Naive thymus-derived CD4-positive, alpha-beta T cell (primary cell): ENCODE measurements around the gene NAA20. TPM values are rescaled to one million over a fixed set of nuclear protein-coding genes. Genes with fewer than 3 reads are reported as not detected.

ENCODE experiments used
- ATAC-seq: fragments of 150-1000 bp; cut with Tn5 transposase; 2 replicates; pipeline ENCODE4 v1.10.0; 2021; ENCODE audit warnings: mild to moderate bottlenecking, moderate library complexity
- CTCF ChIA-PET: fragments of 350-600 bp; sonication (Branson Sonifier 250); formaldehyde crosslinking; loops from one replicate; lab custom pipeline; 2021; ENCODE audit warnings: antibody characterized with exemption; lab: Charles Lee
- POLR2A ChIA-PET: fragments of 350-600 bp; sonication (Branson Sonifier 250); formaldehyde crosslinking; loops from one replicate; lab custom pipeline; 2021; ENCODE audit warnings: antibody characterized with exemption, inconsistent platforms; lab: Charles Lee
- DNase-seq, 9 donors: peaks; one replicate each; pipeline versions ENCODE4 v3.0.0 to v3.0.0-alpha.2; 2020 to 2022; ENCODE audit warnings: mixed read lengths in 1 of 9
- H3K27ac ChIP-seq: one replicate; pipeline ENCODE4 v1.7.0; 2013; ENCODE audit warnings: mild to moderate bottlenecking, low read depth, low read length, moderate library complexity
- H3K27me3 ChIP-seq, 2 donors: one replicate each; pipeline ENCODE4 v1.7.0; 2013; ENCODE audit warnings: low read length in 2 of 2, mild to moderate bottlenecking in 2 of 2, moderate library complexity in 2 of 2; ENCODE audit not compliant: control insufficient read depth in 2 of 2, insufficient read depth in 2 of 2
- H3K36me3 ChIP-seq, 3 experiments: 1 replicate in 2 of 3; 2 replicates in 1 of 3; pipeline ENCODE4 v1.7.0; 2013; ENCODE audit warnings: low read length in 3 of 3, mild to moderate bottlenecking in 3 of 3, moderate library complexity in 1 of 3; ENCODE audit not compliant: insufficient read depth in 3 of 3, control insufficient read depth in 2 of 3
- H3K4me1 ChIP-seq, 2 donors: one replicate each; pipeline ENCODE4 v1.7.0; 2013; ENCODE audit warnings: low read length in 2 of 2, mild to moderate bottlenecking in 2 of 2, moderate library complexity in 1 of 2; ENCODE audit not compliant: control insufficient read depth in 2 of 2, insufficient read depth in 2 of 2
- H3K4me3 ChIP-seq: 2 replicates; pipeline ENCODE4 v1.7.0; 2013; ENCODE audit warnings: mild to moderate bottlenecking, low read length
- H3K9me3 ChIP-seq, 3 experiments: 1 replicate in 2 of 3; 2 replicates in 1 of 3; pipeline ENCODE4 v1.7.0; 2013; ENCODE audit warnings: low read length in 3 of 3; ENCODE audit not compliant: control insufficient read depth in 2 of 3
- H3K27ac Mint-ChIP-seq, 9 donors: one replicate each; pipeline ENCODE4 v1.8.0; 2020 to 2022; ENCODE audit warnings: mixed read lengths in 9 of 9, mild to moderate bottlenecking in 8 of 9, moderate library complexity in 5 of 9, inconsistent platforms in 2 of 9
- H3K27me3 Mint-ChIP-seq, 5 donors: one replicate each; pipeline ENCODE4 v1.8.0; 2021 to 2022; ENCODE audit warnings: mixed read lengths in 5 of 5, mild to moderate bottlenecking in 1 of 5
- H3K36me3 Mint-ChIP-seq, 5 donors: one replicate each; pipeline ENCODE4 v1.8.0; 2020 to 2022; ENCODE audit warnings: mixed read lengths in 5 of 5, mild to moderate bottlenecking in 3 of 5, inconsistent platforms in 1 of 5
- H3K4me1 Mint-ChIP-seq, 7 donors: one replicate each; pipeline ENCODE4 v1.8.0; 2020 to 2022; ENCODE audit warnings: mixed read lengths in 7 of 7, mild to moderate bottlenecking in 3 of 7, inconsistent platforms in 1 of 7
- H3K4me3 Mint-ChIP-seq, 10 donors: one replicate each; pipeline ENCODE4 v1.8.0; 2020 to 2022; ENCODE audit warnings: mild to moderate bottlenecking in 10 of 10, mixed read lengths in 10 of 10, moderate library complexity in 6 of 10, inconsistent platforms in 2 of 10
- H3K9me3 Mint-ChIP-seq, 11 donors: one replicate each; pipeline ENCODE4 v1.8.0; 2020 to 2022; ENCODE audit warnings: mixed read lengths in 11 of 11, mild to moderate bottlenecking in 4 of 11, inconsistent platforms in 1 of 11, moderate library complexity in 1 of 11
- intact Hi-C, 2 donors: fragments of 100-400 bp; cut with micrococcal nuclease; formaldehyde crosslinking; loops; one replicate each; pipeline ENCODE4 v1.15.1; 2023
- polyA plus RNA-seq, 2 donors: library from polyadenylated mRNA; unstranded; fragments of 300-500 nt; fragmentation: Illumina TruSeq; gene quantifications; one replicate each; pipeline ENCODE4 v1.2.3, GENCODE V29; 2021
- total RNA-seq, 6 experiments: library from RNA in 5 of 6; stranded (reverse) in 5 of 6; gene quantifications; 1 replicate in 5 of 6; 2 replicates in 1 of 6; pipeline ENCODE4 v1.2.3 and lab custom pipeline; 2021 to 2026

The NAA20 gene
- total and polyA plus RNA-seq, 7 experiments from 2014 or later, result 21.5 to 90.2 (median 29.6) TPM

- no peak overlapping the region for H3K27ac Mint-ChIP-seq
- DNase-seq (no peak), ATAC-seq (peak; percentile 26)
- H3K36me3 Mint-ChIP-seq, result no peaks in the 10 kb centered on the region
- Histone ChIP-seq H3K4me1 (no peaks in the 10 kb centered on the region), H3K4me3 (no peak overlapping the region), H3K9me3 (no peaks in the 10 kb centered on the region), H3K27ac (no peak overlapping the region), H3K36me3 (no peaks in the 10 kb centered on the region), H3K27me3 (no peaks in the 10 kb centered on the region)
- H3K4me3 Mint-ChIP-seq, result no peak overlapping the region
- intact Hi-C loops, result no loop called here
- POLR2A ChIA-PET, result no interaction called here
- peaks cover 16 to 40% (median 24%) of the 10 kb centered on the region in 5 donors for H3K27me3 Mint-ChIP-seq
- no peaks in the 10 kb centered on the region for H3K4me1 Mint-ChIP-seq
- no peaks in the 10 kb centered on the region for H3K9me3 Mint-ChIP-seq
- CTCF ChIA-PET, result interaction anchor here (1.0 kb wide), 1 partner anchor 11 kb away, joined by 3 read pairs; no protein-coding TSS in a partner anchor
Measured at GRCh38 chr20:20060234-20060998, 43.3 kb downstream of the NAA20 start.

GRCh38 chr20:20063941-20064702, 47.0 kb downstream of the NAA20 start:
- no peaks in the 10 kb centered on the region for H3K36me3 Mint-ChIP-seq
- no peak overlapping the region for H3K4me3 Mint-ChIP-seq
- no peaks in the 10 kb centered on the region for H3K4me1 Mint-ChIP-seq
- DNase-seq (no peak), ATAC-seq (no peak)
- Histone ChIP-seq H3K27ac (no peak overlapping the region), H3K27me3 (no peaks in the 10 kb centered on the region), H3K4me1 (no peaks in the 10 kb centered on the region), H3K9me3 (no peaks in the 10 kb centered on the region), H3K4me3 (no peak overlapping the region), H3K36me3 (no peaks in the 10 kb centered on the region)
- CTCF ChIA-PET, result no interaction called here
- no peaks in the 10 kb centered on the region for H3K9me3 Mint-ChIP-seq
- intact Hi-C loops, result no loop called here
- peaks cover 10 to 42% (median 29%) of the 10 kb centered on the region in 5 donors for H3K27me3 Mint-ChIP-seq
- POLR2A ChIA-PET, result interaction anchor here (0.6 kb wide), 1 partner anchor 10 kb away, joined by 3 read pairs; no protein-coding TSS in a partner anchor
- no peak overlapping the region for H3K27ac Mint-ChIP-seq

GRCh38 chr20:20065361-20065760, 48.2 kb downstream of the NAA20 start:
- no peaks in the 10 kb centered on the region for H3K36me3 Mint-ChIP-seq
- no peaks in the 10 kb centered on the region for H3K4me1 Mint-ChIP-seq
- H3K9me3 ChIP-seq, result no peaks in the 10 kb centered on the region
- H3K4me3 ChIP-seq, result no peak overlapping the region
- no peak overlapping the region for H3K27ac ChIP-seq
- no peaks in the 10 kb centered on the region for H3K9me3 Mint-ChIP-seq
- H3K27ac Mint-ChIP-seq, result no peak overlapping the region
- ChIA-PET POLR2A (no interaction called here), CTCF (interaction anchor here (0.6 kb wide), 1 partner anchor 12 kb away, joined by 3 read pairs; no protein-coding TSS in a partner anchor)
- H3K36me3 ChIP-seq, result no peaks in the 10 kb centered on the region
- peaks cover 10 to 34% (median 29%) of the 10 kb centered on the region in 5 donors for H3K27me3 Mint-ChIP-seq
- no peak overlapping the region for H3K4me3 Mint-ChIP-seq
- H3K27me3 ChIP-seq, result no peaks in the 10 kb centered on the region
- no peaks in the 10 kb centered on the region for H3K4me1 ChIP-seq
- DNase-seq (no peak), ATAC-seq (no peak)
- intact Hi-C loops, result no loop called here

- POLR2A ChIA-PET, result no interaction called here
- no peak for DNase-seq
- Histone ChIP-seq H3K4me1 (no peaks in the 10 kb centered on the region), H3K4me3 (no peak overlapping the region), H3K36me3 (no peaks in the 10 kb centered on the region), H3K27ac (no peak overlapping the region), H3K27me3 (no peaks in the 10 kb centered on the region), H3K9me3 (no peaks in the 10 kb centered on the region)
- no peak for ATAC-seq
- Mint-ChIP-seq H3K27me3 (peaks cover 0 to 5% (median 4%) of the 10 kb centered on the region in 5 donors), H3K4me3 (no peak overlapping the region), H3K36me3 (no peaks in the 10 kb centered on the region), H3K27ac (no peak overlapping the region), H3K9me3 (no peaks in the 10 kb centered on the region), H3K4me1 (no peaks in the 10 kb centered on the region)
- CTCF ChIA-PET, result interaction anchor here (0.9 kb wide), 1 partner anchor 10 kb away, joined by 3 read pairs; no protein-coding TSS in a partner anchor
- intact Hi-C loops, result no loop called here
Measured at GRCh38 chr20:20070871-20071726, 53.9 kb downstream of the NAA20 start.

GRCh38 chr20:20073801-20074371, 56.7 kb downstream of the NAA20 start:
- Histone ChIP-seq H3K27ac (no peak overlapping the region), H3K4me3 (no peak overlapping the region), H3K27me3 (no peaks in the 10 kb centered on the region), H3K9me3 (no peaks in the 10 kb centered on the region), H3K36me3 (no peaks in the 10 kb centered on the region), H3K4me1 (no peaks in the 10 kb centered on the region)
- H3K36me3 Mint-ChIP-seq, result no peaks in the 10 kb centered on the region
- H3K27ac Mint-ChIP-seq, result no peak overlapping the region
- peaks cover 3 to 11% (median 7%) of the 10 kb centered on the region in 5 donors for H3K27me3 Mint-ChIP-seq
- intact Hi-C loops, result no loop called here
- no peaks in the 10 kb centered on the region for H3K9me3 Mint-ChIP-seq
- ChIA-PET POLR2A (no interaction called here), CTCF (no interaction called here)
- no peaks in the 10 kb centered on the region for H3K4me1 Mint-ChIP-seq
- no peak for DNase-seq
- no peak for ATAC-seq
- no peak overlapping the region for H3K4me3 Mint-ChIP-seq

GRCh38 chr20:20075032-20075431, 57.9 kb downstream of the NAA20 start:
- ATAC-seq (no peak), DNase-seq (no peak)
- no peaks in the 10 kb centered on the region for H3K9me3 ChIP-seq
- H3K27ac ChIP-seq, result no peak overlapping the region
- intact Hi-C loops, result no loop called here
- no peak overlapping the region for H3K4me3 Mint-ChIP-seq
- no peak overlapping the region for H3K4me3 ChIP-seq
- no peaks in the 10 kb centered on the region for H3K36me3 ChIP-seq
- H3K27me3 ChIP-seq, result no peaks in the 10 kb centered on the region
- no peak overlapping the region for H3K27ac Mint-ChIP-seq
- H3K36me3 Mint-ChIP-seq, result no peaks in the 10 kb centered on the region
- no peaks in the 10 kb centered on the region for H3K9me3 Mint-ChIP-seq
- POLR2A ChIA-PET, result no interaction called here
- H3K4me1 ChIP-seq, result no peaks in the 10 kb centered on the region
- CTCF ChIA-PET, result no interaction called here
- no peaks in the 10 kb centered on the region for H3K4me1 Mint-ChIP-seq
- H3K27me3 Mint-ChIP-seq, result peaks cover 3 to 11% (median 7%) of the 10 kb centered on the region in 5 donors
